GM12801 (cell line): ENCODE results near the gene ZNF629.

Experiments used
- TF ChIP-seq, protein P1 (sequence below): IDR thresholded peaks from one replicate; pipeline ENCODE4 v1.5.1; 2011; ENCODE audit warnings: control low read depth; ENCODE audit not compliant: insufficient read length; ENCODE audit errors: extremely low read depth

The ZNF629 gene

DNA sequence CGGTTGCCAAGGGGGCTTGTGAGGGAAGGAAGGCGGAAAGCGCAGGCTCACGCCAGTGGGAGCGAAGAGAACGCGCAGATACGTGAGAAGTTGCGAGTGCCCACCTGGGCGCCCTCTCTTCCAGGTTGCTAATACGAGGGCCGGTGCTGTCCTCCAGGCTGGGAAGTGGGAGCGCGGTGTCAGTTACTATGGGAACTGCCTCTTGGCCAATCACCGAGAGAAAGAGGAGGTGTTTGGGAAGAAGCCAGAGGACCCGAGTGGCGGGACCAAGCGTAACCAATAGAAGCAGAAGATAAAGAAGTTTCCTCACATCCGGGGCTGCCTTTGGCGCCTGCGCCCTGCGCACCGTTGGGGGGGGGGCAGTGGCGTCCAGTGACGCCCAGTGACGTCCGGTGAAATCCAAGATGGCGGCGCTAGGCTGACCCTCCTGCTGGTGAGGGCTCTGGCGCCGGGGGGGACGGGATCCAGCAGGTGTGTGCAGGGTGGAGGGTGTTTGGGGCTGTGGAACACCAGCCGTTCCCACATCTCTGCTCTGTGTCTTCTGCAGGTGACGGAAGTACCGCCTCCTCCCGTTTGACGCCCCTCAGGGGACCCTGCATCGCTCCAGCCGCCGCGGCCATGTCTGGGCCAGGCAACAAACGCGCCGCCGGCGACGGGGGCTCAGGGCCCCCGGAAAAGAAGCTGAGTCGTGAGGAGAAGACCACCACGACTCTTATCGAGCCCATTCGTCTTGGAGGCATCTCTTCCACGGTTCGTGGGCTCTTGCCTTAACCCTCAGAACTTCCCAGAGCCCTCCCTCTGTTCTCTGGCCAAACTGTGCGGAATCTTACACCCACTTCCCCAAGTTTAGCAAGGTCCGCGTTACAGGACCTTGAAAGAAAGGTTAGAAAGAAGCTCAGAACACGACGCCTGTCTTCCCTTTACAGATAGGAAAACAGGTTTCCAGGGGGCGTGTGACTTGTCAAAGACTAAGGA lies 24.8 kb downstream of the ZNF629 start, which contains the start of the genes CFAP119 and RNF40:
CFAP119 (minus strand) TSS at position 135 of the 975 bp plus-strand sequence. CDS start 314 bp downstream, outside the sequence.
RNF40 (plus strand) TSS at position 395 of the 975 bp plus-strand sequence; CDS start at position 619, 224 bp downstream.
- TF ChIP-seq, protein P1, sequence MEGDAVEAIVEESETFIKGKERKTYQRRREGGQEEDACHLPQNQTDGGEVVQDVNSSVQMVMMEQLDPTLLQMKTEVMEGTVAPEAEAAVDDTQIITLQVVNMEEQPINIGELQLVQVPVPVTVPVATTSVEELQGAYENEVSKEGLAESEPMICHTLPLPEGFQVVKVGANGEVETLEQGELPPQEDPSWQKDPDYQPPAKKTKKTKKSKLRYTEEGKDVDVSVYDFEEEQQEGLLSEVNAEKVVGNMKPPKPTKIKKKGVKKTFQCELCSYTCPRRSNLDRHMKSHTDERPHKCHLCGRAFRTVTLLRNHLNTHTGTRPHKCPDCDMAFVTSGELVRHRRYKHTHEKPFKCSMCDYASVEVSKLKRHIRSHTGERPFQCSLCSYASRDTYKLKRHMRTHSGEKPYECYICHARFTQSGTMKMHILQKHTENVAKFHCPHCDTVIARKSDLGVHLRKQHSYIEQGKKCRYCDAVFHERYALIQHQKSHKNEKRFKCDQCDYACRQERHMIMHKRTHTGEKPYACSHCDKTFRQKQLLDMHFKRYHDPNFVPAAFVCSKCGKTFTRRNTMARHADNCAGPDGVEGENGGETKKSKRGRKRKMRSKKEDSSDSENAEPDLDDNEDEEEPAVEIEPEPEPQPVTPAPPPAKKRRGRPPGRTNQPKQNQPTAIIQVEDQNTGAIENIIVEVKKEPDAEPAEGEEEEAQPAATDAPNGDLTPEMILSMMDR = no peak

DNA sequence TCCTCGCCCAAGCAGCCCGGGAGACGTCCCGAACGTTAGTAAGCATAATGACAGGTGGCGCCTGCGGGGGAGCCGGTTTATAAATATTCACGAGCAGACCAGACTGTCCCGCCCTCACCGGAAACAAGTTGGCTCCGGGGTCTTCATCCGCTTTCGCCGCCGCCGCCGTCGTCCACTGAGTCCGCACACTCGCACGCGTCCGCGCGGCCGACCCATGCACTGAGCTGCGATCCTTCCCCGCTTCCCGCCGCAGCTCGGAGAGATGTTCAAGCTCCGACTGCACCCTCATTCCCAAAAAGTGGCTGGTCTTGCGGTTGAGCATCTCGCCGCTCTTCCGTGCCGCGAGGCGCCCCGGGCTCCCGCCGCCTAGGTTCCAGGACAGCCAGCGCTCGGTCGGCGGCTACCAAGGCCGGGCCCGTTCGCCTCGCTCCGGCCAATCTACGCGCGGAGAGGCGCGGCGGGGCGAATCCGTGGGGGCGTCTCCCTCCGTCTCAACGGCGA lies 25.5 kb downstream of the ZNF629 start:
- TF ChIP-seq, protein P1 = no peak

DNA sequence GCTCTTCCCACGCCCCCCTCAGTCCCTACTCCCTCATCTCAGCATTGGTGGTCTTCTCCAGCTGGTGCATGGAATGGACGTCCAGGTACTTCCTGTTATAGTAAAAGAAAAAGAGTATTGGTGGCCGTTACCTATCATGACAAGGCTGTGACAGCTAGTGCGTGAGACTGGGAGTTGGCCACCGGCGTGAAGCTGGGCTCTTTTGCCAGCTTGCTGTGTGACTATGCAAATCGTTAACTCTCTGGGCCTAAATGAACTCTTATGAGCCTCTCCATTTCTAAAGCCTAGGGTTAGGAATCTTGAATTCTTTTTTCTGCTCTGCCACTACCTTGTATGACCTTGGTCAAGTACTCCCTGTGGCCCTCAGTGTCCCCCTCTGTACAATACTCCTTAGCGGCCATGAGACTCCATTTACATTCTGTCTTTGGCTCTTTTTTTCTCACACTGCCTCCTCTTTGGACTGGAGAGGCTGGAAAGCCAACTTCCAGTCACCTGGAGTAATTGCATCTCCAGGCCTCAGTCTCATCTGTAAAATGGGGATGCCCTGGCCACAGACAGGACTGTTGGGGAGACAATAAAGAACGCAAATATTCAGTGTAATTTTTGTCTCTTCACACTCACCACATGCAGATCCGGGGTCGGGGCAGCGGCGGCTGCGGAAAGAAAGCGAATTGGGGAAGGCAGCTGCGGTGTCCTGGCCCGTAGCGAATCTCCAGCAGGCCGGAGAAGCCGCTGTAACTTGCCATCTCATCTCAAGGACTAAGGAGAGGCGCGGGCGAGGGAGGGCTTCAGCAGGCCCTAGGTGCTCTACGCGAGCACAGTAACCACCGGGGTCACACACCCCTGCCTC lies 26.2 kb downstream of the ZNF629 start:
- TF ChIP-seq, protein P1 = no peak

DNA sequence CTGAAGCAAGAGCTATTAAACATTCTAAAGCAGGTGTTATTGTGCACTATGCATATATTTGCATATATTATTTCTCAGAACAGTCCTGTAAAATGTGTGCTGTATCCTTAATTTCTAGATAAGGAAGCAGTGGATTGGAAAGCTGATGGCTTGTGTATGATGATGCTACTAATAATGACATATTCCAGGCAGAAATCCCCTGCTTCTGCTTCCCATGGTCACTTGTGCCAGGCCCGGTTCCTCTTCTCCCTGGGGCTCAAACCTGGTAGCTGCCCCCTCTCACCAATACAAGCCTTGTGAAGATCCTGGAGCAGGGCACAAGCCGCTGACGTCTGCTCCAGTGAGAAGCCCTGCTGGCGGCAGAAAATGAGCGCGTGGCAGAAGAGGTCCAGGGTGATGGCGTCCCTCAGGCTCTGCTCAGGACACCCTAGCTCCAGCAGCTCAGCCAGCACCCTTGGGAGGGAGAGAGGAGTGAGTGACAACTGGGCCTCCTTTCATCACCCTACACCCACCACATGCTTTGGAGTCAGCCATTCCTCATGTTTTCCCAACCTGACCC lies 26.9 kb downstream of the ZNF629 start:
- TF ChIP-seq, protein P1 = no peak

DNA sequence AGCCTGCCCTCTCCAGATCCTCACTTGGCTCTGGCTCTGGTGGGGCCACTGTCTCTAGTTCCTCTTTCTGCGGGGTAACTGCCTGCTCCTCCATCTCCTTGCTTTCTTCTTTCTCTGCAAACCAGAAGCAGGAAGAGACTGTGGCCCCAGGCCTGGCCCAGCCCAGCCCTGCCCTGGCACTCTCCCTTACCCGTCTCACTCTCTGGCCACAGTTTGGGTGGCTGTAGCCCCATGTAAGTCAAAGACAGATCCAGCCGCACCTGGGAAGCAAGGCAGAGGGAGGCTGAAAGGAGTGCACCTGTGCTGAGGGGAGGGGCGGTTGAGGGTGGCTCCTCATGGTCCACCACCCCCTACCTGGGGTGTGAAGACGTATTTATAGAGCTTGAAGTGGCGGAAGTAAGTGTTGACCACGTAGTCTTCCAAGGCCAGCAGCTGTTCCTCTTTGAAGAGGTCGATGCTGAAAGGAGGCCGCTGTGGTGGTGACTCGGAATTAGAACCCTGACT lies 28.0 kb downstream of the ZNF629 start:
- TF ChIP-seq, protein P1 = no peak

DNA sequence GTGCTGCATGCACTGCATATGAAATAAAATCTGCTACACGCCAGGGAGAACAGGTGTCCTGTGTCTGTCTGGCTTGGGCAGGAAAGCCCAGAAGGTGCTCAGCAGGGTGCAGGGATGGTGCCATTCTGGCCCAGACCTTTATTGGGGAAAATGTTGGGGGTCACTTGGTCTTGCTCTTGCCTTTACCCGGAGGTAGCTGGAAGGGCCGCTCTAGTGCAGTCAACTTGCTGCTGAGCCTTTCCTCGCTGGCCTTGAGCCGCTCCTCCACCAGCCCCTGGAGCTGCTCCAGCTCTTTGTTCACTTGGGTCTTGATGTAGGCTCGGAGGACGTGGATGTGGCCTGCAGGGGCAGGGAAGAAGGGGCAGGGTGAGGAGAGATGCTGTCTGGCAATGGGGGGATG lies 29.7 kb downstream of the ZNF629 start:
- TF ChIP-seq, protein P1 = no peak
